Upper lobe of right lung (tissue), 1 donor: ENCODE data around the gene PUSL1. TPM values are rescaled to one million over a fixed set of nuclear protein-coding genes. Genes with fewer than 3 reads are reported as not detected.

Experiments
- ATAC-seq: fragments of 200-7000 bp; cut with Tn5 transposase; one replicate; pipeline ENCODE4 v1.9.1; 2020; ENCODE audit warnings: mild to moderate bottlenecking, moderate library complexity
- DNase-seq: peaks from one replicate; pipeline ENCODE4 v3.0.0-alpha.2; 2020
- H3K27ac ChIP-seq: fragments of 200-600 bp; one replicate; pipeline ENCODE4 v1.8.0; 2022
- H3K27me3 ChIP-seq: fragments of 200-600 bp; one replicate; pipeline ENCODE4 v1.8.0; 2022; ENCODE audit warnings: mild to moderate bottlenecking
- H3K36me3 ChIP-seq: fragments of 200-600 bp; one replicate; pipeline ENCODE4 v1.8.0; 2022
- H3K4me1 ChIP-seq: fragments of 200-600 bp; one replicate; pipeline ENCODE4 v1.8.0; 2022
- H3K4me3 ChIP-seq: fragments of 200-600 bp; one replicate; pipeline ENCODE4 v1.8.0; 2022; ENCODE audit warnings: mild to moderate bottlenecking
- H3K9me3 ChIP-seq: fragments of 200-600 bp; one replicate; pipeline ENCODE4 v1.8.0; 2022
- CTCF ChIP-seq: fragments of 200-600 bp; IDR thresholded peaks from one replicate; pipeline ENCODE4 v1.8.0; 2022; ENCODE audit warnings: antibody characterized with exemption
- intact Hi-C: fragments of 100-400 bp; cut with DNase I; formaldehyde crosslinking; loops from one replicate; pipeline ENCODE4 v1.11.0; 2022
- total RNA-seq: library from RNA; stranded (reverse); fragmentation: NEBNext Ultra II Directional; extraction: Animal tissue kit (Norgen Biotek cat#: 25700); gene quantifications from one replicate; pipeline ENCODE4 v1.2.1, GENCODE V29; 2021
- donor health status: DM: no; HTN: yes; CAD: no; lungs with severe emphysema.

Gene PUSL1
- total RNA-seq, 1 donor from 2014 or later, result 14.2 TPM

- TF ChIP-seq CTCF, result no peak
- ATAC-seq, result no peak
- intact Hi-C loops, result no loop called here
Observed at GRCh38 chr1:1268284-1268682, 40.1 kb upstream of the PUSL1 start.

DNA sequence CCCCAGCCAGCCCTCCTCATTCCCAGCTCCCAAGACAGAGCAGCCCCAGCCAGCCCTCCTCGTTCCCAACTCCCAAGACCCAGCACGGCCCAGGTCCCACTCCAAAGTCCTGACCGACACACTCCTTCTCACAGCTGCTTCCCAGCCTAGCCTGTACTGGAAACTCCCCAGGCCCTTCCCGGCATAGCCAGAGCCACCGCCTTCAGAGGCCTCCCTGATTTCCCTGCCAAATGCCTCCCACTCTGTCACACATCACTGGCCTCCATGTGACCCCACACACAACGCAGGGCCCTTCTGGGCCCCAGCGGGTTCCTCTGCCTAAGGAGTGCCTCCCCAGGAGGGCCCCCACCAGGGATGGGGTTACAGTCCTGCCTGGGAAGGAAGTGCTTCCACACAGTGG is 37.6 kb upstream of the PUSL1 start:
- no peak for ATAC-seq
- no peak for DNase-seq
- Histone ChIP-seq H3K4me3 (no peak overlapping the region), H3K4me1 (peaks cover 37% of the 10 kb centered on the region), H3K27ac (no peak overlapping the region), H3K36me3 (peaks cover 24% of the 10 kb centered on the region), H3K9me3 (no peaks in the 10 kb centered on the region), H3K27me3 (no peaks in the 10 kb centered on the region)
- no peak for TF ChIP-seq CTCF
- intact Hi-C loops, result no loop called here

More at GRCh38 chr1:1268284-1268682, 40.1 kb upstream of the PUSL1 start:
- Histone ChIP-seq H3K27ac (no peak overlapping the region), H3K36me3 (peaks cover 37% of the 10 kb centered on the region), H3K4me3 (no peak overlapping the region), H3K4me1 (peaks cover 32% of the 10 kb centered on the region), H3K9me3 (no peaks in the 10 kb centered on the region), H3K27me3 (no peaks in the 10 kb centered on the region)
- DNase-seq, result no peak

DNA sequence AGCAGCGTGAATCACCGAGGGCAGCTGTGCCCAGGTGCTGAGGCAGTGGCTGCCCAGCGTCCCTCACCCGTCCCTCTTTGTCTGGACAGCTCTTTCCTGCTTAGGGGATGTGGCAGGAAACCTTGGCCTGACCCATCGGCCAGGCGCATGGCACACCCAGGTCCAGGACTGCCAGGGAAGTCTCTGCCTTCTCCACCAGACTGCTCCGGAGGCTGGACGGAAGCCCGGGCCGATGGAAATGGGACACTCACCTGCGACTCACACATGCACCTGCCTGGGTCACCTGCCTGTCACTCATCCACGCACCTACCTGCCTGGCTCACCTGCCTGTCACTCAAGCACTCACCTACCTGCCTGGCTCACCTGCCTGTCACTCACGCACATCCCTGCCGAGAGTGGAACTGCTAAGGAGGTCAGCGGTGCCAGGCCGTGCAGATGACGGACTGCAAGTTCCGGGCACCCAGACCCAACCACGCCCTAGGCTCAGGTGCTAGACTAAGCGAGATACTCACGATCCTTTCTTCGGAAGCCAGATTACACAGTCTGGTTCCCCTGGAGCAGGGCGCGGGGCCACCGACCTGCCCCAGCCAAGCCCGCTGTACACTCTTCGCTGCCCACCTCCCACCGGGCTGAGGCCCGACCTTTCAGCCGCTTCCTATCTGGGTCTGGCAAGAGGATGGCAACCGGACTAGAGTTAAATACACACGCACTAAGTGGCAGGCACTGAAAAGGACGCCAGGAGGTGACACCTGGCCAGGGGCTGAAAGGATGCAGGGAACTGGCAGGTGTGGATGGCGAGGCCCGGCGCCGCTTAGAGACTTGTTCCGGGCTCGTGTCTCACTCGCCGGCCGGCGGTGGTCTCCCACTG is 35.8 kb upstream of the PUSL1 start:
- Histone ChIP-seq H3K4me3 (peak overlapping the region; percentile 86), H3K27me3 (no peaks in the 10 kb centered on the region), H3K27ac (peak overlapping the region; percentile 78), H3K4me1 (peaks cover 37% of the 10 kb centered on the region), H3K36me3 (peaks cover 6% of the 10 kb centered on the region), H3K9me3 (no peaks in the 10 kb centered on the region)
- ATAC-seq (peak; percentile 58), DNase-seq (peak; percentile 75)
- TF ChIP-seq CTCF, result no peak
- intact Hi-C loops, result no loop called here

DNA sequence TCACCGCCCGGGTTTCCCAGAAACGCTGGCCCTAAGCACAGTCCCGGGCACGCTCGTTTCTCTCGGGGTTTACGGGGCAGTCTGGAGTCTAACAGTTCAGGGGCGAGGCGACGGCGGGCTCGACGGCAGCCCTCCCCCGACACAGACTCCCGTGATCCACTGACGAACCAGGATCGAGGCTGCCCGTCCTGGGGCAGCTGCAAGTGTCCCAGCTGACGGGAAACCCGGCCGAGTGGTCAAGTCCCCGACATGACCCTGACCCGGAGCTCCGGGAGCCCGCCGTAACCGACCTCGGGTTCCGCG is 35.2 kb upstream of the PUSL1 start:
- Histone ChIP-seq H3K27ac (peak overlapping the region; percentile 78), H3K4me1 (peaks cover 37% of the 10 kb centered on the region), H3K36me3 (peaks cover 4% of the 10 kb centered on the region), H3K27me3 (no peaks in the 10 kb centered on the region), H3K9me3 (no peaks in the 10 kb centered on the region), H3K4me3 (peak overlapping the region; percentile 86)
- DNase-seq, result peak; percentile 71
- intact Hi-C loops, result no loop called here
- no peak for ATAC-seq
- no peak for TF ChIP-seq CTCF

DNA sequence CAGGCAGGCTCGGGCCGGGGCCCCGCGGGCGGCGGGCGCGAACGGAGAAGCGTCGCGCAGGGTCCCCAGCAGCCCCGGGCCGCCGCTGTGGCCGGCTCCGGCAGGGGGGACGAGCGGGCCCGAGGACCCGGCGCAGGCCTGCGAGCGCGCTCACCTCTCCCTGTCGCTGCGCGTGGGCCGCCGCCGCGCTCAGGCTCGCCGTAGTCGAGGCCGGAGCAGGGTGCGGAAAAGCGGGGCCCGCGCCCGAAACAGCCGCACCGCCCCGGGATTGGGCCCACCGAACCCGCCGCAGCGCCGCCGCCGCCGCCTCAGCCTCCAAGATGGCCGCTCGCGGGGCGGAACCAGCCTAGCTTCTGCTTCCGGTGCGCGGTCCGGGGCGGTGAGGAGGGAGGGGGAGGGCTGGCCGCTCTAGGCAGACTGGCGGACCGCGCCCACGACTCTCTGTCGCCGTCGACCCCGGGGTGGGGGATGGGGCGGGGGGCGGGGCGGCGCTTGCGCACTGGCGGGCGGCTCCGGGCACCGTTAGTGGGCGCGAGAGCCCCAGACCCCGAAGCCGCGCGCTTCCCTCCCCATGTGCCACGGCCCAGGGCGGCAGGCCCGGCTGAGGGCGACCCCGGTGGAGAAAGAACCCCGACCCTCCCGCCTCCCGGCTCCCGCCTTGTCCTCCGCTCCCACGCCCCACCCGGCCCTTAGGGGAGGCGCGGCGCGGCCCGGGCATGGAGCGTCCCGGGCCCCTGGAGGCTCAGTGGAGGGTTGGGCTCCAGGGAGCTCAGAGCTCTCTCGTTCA is 34.7 kb upstream of the PUSL1 start, which contains the start of gene UBE2J2:
Gene UBE2J2, minus strand, starts transcription at position 343 of the 787 bp plus-strand sequence. CDS start 5,862 bp downstream, outside the sequence.
- Histone ChIP-seq H3K27me3 (no peaks in the 10 kb centered on the region), H3K9me3 (no peaks in the 10 kb centered on the region), H3K4me3 (peak within 1 kb of the TSS; percentile 86), H3K36me3 (no peaks in the 10 kb centered on the region), H3K4me1 (peaks cover 37% of the 10 kb centered on the region), H3K27ac (peak within 1 kb of the TSS; percentile 78)
- no peak for TF ChIP-seq CTCF
- DNase-seq (peak; percentile 98), ATAC-seq (peak; percentile 97)
- intact Hi-C loops, result no loop called here
